NCI-H460 (cell line): ENCODE results near the gene CAMK1D. TPM values are rescaled to one million over a fixed set of nuclear protein-coding genes. Genes with fewer than 3 reads are reported as not detected.
"Not testable (repeated sequence)": the region's sequence is repeated elsewhere in the genome, so short reads cannot be mapped to it uniquely, and the experiment has no call there.

Experiments
- DNase-seq: peaks from one replicate; pipeline ENCODE4 v3.0.0-alpha.2; 2016; ENCODE audit warnings: low read depth; ENCODE audit errors: extremely low read depth
- total RNA-seq: library from RNA; depleted of rRNA; stranded (reverse); fragments of >200 nt; shearing (Covaris generic); gene quantifications from 2 replicates; pipeline ENCODE4 v1.2.3, GENCODE V29; 2014

Gene CAMK1D
- total RNA-seq, 1 experiment from 2014 or later, result 0.42 TPM

- DNase-seq, result no peak
Measured at GRCh38 chr10:12799144-12799543, 449.8 kb downstream of the CAMK1D start.

GRCh38 chr10:12799714-12800113 lies 450.4 kb downstream of the CAMK1D start:
- DNase-seq, result no peak

- DNase-seq, result no peak
Measured at GRCh38 chr10:12800302-12800701, 451.0 kb downstream of the CAMK1D start.

GRCh38 chr10:12801214-12802087 lies 452.1 kb downstream of the CAMK1D start:
- no peak for DNase-seq

GRCh38 chr10:12803776-12804175 lies 454.4 kb downstream of the CAMK1D start:
- DNase-seq, result no peak

- DNase-seq, result no peak
Measured at GRCh38 chr10:12806228-12807095, 457.1 kb downstream of the CAMK1D start.

GRCh38 chr10:12807096-12807755 lies 457.9 kb downstream of the CAMK1D start:
- no peak for DNase-seq

GRCh38 chr10:12808014-12808613 lies 458.8 kb downstream of the CAMK1D start:
- no peak for DNase-seq

- not testable (repeated sequence) for DNase-seq
Measured at GRCh38 chr10:12810046-12810445, 460.7 kb downstream of the CAMK1D start.

GRCh38 chr10:12811826-12812225 lies 462.5 kb downstream of the CAMK1D start:
- DNase-seq, result no peak

- no peak for DNase-seq
Measured at GRCh38 chr10:12812571-12812970, 463.2 kb downstream of the CAMK1D start.

GRCh38 chr10:12814166-12814565 lies 464.8 kb downstream of the CAMK1D start:
- no peak for DNase-seq

GRCh38 chr10:12819071-12819470 lies 469.7 kb downstream of the CAMK1D start:
- DNase-seq, result no peak

GRCh38 chr10:12819656-12820055 lies 470.3 kb downstream of the CAMK1D start:
- DNase-seq, result no peak

- no peak for DNase-seq
Measured at GRCh38 chr10:12822126-12822892, 473.0 kb downstream of the CAMK1D start.

GRCh38 chr10:12822893-12823170 lies 473.5 kb downstream of the CAMK1D start:
- DNase-seq, result no peak

- no peak for DNase-seq
Measured at GRCh38 chr10:12823328-12823727, 474.0 kb downstream of the CAMK1D start.

GRCh38 chr10:12825260-12825849 lies 476.0 kb downstream of the CAMK1D start:
- DNase-seq, result no peak

- no peak for DNase-seq
Measured at GRCh38 chr10:12826800-12827372, 477.5 kb downstream of the CAMK1D start.
